ENCODE data around the gene HTR1E. TPM values are rescaled to one million over a fixed set of nuclear protein-coding genes. Genes with fewer than 3 reads are reported as not detected.

Gene HTR1E
- total and polyA plus RNA-seq, 2 of the 8 experiments (the other 6 are each of a cell fraction or from before 2014, with no cell fraction given): 0.09 TPM; not detected in 1

GRCh38 chr6:87016772-87017171 lies 79.4 kb downstream of the HTR1E start (continued):
- no peak for TF ChIP-seq RBBP5 (IDR thresholded peaks at IDR 0.05; ENCODE audit: borderline replicate concordance, low read depth, low read length)
- no peak for TF ChIP-seq SIRT6 (IDR thresholded peaks at IDR 0.05; ENCODE audit: low read length)
- TF ChIP-seq MAX (IDR thresholded peaks at IDR 0.05): no peak
- no peak for TF ChIP-seq CBX8 (IDR thresholded peaks at IDR 0.05; ENCODE audit: borderline replicate concordance, low read depth, low read length)
- TF ChIP-seq ATF3 (IDR thresholded peaks at IDR 0.05; ENCODE audit: insufficient read depth, low read depth, low read length): no peak
- no peak for TF ChIP-seq CHD7 (IDR thresholded peaks at IDR 0.05; ENCODE audit: insufficient replicate concordance, low read length)
- no peak for TF ChIP-seq HDAC6 (IDR thresholded peaks at IDR 0.05; ENCODE audit: low read depth, low read length)
